CD4-positive, alpha-beta T cell treated with Interleukin-21 for 1 hour (primary cell): ENCODE results near the gene GPS1.

Experiments used
- DNase-seq: peaks from one replicate; pipeline ENCODE4 v3.0.0-alpha.2; 2020

Gene GPS1

DNA sequence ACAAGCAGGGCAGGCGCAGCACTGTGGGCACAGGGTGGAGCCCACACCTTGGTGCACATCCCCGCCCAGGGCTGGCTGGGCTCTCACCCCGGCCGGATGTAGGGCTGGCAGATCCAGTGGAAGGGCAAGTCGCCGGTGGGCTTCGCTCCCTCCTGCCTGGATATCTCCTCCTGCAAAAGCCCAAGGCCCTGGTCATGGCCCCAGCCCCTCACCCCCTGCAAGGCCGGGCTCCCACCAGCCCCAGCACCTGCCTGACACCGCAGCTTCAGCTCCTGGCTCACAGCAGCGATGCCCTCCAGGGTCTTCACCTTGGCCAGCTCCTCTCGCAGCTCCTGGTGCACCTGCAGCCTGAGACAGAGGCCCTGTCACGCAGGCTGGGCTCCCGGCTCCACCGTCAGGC, 8.9 kb downstream of the GPS1 start:
- no peak for DNase-seq

DNA sequence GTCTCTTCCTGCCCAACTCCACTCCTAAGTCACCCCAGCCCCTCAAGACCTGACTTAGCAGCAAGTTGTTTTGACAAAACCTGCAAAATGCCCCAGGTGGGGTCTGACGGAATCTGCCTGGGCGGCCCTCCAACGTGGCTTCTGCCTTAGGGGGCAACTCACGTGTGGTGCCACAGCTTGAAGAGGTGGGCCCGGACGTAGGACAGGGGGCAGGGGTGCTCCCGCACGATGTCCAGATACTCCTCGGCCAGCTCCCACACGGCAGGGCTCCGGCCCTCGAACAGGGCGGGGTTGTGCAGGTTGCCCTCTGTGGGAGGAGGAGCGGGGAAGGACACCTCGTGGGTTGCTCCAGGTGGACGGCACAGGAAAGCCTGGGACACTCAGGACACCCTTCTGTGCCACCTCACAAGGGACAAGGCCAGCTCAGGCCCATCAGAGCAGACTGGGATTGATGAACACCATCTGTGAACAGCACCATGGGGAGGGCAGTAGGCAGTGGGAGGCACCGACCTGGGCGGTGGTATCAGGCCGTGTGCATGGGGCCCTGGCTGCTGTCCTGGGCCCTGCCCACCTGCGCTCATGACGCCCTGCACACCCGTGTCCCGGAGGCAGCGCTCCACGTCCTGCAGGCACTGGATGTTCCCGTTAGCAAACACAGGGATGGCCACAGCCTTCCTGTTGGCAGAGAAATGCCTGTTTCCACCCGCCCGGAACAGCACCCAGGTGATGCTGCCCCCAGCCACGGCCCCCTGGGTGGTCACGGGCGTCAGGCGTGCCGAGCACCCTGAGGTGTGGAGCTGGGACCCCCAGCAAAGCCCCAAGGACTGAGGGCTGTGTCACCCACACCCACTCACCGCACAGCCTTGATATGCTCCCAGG, 9.6 kb downstream of the GPS1 start:
- no peak for DNase-seq

DNA sequence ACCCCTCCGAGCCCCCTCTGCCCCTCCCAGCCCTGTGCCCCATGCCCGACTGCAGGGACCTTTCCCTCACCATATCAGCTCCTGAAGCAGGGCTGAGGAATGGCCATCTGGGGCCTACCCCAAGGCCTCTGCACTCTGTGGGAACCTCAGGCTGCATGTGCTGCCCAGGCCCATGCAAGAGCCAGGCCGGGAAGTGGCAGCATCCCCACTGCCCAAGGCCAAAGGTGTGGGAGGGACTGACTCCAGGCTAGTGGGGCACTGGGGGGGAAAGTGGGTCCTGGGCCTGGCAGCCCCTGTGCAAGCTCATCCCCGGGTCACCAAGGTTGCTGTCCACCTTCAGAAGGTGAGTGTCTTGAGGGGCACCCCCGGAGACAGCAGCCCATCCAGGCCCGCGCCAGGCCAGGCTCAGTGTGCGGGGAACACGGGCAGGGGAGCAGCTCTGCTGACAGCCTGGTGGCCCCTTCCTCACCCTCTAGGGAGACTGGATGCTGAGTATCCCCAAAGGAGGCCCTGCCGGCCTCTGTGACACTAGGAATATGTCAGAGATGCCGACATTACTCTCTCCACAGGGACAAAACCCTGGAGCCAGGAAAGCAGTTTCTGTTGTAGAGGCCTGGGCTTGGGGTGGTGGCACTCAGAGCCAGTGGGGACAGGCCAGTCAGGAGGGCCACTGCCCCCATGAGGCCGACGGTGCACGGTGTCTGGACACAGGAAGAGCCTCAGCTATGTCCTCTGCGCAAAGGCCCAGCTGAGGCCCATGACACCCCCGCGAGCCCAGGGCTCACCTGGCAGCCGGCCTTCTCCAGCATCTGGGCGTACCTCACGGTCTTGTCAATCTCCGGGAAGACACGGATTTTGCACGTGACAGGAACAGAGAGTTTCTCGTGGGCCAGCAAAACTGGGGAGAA, 10.6 kb downstream of the GPS1 start:
- DNase-seq = no peak

DNA sequence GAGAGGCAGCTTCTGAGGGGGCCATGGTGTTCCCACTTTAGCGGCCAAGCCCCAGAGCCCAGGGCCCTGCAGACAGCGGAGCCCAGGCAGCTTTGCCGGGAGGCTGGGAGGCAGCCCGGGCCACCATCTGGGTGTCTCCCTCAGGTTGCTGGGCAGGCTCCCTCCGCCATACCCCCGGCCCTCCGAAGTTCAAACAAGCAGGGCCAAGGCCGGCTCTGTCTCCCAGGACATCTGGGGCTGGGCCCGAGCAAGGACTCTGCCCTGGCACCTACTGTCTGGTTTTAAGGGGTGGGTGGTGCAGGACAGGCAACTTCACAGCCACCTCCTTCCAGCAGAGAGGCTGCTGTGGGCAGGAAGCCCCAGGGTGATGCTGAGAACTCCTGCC, 11.3 kb downstream of the GPS1 start:
- no peak for DNase-seq

DNA sequence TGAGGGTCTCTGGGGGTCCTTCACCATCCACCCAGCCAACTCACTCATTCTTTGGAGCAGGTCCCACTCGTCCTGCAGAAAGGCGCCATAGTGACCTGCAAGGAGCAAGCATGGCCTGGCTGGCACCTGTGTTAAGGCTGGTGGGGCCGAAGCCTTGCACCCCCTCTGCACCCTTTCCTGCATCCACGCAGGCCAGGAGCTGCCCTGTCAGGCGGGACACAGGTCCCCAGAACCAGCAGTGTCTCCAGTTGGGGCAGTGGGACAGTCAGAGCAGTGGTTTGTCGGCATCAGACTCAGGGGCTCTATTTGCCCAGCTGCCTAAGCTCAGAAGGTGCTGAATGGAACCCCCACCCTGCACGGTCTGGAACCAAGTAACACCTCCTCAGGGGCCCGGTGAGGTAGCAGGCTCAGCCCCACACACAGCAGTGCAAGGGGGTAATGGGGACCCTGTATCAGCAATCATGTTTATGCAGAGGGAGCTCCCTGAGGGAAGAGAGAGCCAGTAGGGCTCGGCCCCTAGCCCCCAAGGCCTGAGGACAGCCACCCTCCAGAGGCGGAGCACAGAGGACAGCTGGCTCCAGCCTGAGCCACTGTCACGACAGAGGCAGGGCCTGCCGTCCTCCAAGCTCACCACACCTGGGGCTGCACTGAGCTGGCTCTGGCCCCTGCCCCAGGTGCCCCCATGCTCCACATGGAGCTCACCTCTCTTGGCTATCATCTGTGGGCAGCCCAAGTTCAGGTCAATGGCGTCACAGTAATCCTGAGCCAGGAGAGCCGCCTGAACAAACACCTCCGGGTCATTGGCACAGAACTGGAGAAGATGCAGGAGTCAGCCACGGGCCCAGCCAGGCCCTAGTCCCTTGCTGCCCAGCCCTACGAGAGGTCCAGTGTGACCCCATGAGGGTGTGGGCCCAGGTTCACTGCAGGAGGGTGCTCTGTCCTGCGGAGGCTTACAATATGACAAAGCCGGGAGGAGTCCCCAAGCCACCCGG, 12.0 kb downstream of the GPS1 start:
- DNase-seq = no peak

DNA sequence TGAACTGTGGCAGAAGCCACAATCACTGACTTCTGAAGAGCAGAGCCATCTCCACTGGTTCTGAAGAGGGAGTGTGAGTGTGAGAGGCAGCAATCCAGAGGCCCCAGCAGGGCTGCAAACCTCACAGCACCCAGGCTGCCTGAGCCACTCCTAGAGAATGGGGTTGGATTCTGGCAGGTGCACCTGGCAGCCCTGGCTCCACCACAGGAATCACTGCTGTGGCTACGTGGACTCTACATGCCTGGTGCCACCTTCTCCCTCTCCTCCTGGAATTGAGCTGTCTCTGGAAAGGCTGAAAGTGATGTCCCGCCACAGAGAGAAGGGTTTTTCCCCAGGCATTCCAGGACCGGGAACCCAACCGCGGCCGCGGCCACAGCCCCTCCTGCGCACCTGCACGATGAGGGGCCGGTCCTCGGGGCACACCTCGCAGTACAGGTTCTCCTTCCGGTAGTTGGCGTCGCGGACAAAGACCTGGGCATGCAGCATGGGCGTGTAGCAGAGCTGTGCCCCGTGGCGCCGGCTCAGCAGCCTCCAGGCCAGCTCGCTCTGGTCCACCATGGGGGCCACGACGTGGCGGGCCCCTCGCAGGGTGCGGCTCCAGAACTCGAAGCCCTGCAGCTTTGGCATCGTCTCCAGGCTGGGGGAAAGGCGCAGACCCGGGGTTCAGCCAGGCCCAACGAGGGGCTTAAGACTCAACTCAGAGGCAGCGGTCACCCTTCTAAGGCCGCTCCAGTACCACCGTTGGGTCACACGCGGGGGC, 12.9 kb downstream of the GPS1 start:
- no peak for DNase-seq

DNA sequence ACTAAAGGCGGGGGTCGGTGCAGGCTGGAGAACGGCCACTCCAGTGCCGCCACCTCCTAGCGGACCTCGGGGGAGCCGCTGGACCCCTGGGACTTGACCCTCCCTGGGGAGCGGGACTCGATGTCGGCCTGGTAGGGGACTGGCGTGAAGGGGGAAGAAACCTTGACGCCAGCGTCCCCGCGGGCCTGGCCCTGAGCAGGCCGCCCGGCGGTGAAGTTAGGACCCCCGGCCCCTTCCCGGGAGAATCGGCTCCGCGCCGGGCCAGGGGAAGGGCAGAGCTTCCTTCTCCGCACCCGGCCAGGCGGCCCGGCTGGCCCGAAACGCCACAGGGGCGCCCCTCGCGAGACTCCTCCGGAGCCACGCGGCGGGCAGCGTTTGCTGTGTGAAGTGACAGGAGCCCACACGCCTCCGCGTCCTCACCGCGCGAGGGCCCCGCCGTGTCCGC, 13.5 kb downstream of the GPS1 start:
- no peak for DNase-seq

DNA sequence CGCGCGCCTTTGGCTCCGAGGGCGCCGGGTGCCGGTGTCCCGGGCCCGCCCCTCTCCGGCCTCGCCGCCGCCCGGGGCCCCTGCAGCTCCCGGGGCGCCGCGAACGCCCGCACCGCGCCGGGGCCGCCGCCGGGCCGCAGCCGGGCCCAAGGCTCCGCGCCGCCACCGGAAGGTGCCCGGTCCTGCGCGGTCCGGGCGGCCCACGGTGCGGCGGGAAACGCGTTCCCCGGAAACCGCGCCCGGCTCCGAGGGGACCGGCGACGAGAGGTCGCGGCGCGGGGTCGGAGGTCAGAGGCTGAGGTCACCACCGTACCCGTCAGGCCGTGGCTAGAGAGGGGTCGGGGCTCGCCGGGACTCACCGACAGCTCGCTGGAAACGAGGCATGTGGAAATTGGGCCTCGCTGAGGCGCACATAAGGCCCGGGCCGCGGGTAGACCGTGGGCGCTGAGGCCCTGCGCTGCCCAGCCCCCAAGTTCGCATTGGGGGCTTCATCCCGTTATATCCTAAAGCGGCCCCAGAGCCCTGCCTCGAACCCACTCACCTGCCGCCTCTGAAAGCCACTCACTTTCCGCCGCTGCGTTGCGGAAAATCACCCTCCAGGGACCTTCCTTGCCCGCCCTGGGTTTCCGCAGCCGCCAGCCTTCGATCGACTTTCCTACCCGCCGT, 14.1 kb downstream of the GPS1 start, which contains the start of gene DUS1L:
Gene DUS1L, minus strand, starts transcription at position 167 of the 666 bp plus-strand sequence. CDS start 745 bp downstream, outside the sequence.
- peak; percentile 76 for DNase-seq

DNA sequence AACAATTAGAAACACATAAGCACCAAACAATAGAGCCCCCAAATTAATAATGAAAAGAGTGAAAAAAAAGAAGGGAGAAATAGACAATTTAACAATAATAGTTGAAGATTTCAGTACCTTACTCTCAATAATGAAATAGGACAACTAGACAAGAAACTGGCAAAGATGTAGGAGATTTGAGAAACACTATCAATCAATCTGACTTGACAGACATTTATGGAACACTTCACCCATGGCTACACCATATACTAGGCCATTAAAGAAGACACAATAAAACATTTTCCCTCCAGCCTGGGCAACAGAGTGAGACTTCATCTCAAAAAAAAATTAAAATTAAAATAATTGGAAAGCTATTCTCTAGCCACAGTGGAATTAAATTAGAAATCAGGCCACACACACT, 18.9 kb downstream of the GPS1 start:
- DNase-seq = no peak

DNA sequence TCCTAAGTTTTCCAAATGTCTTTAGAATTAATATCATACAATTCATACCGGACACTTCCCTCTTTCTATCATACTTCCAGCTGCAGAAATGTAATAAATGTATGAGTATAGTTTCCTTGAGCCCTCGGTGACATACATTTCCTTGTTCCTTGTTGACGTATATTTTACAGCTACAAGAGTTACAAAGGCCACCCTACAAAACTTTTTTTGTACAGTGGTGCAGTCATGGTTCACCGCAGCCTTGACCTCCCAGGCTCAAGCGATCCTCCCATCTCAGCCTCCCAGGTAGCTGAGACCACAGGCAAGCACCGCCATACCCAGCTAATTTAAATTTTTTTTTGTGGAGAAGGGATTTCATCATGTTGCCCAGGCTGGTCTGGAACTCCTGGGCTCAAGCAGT, 21.1 kb downstream of the GPS1 start:
- DNase-seq = no peak

DNA sequence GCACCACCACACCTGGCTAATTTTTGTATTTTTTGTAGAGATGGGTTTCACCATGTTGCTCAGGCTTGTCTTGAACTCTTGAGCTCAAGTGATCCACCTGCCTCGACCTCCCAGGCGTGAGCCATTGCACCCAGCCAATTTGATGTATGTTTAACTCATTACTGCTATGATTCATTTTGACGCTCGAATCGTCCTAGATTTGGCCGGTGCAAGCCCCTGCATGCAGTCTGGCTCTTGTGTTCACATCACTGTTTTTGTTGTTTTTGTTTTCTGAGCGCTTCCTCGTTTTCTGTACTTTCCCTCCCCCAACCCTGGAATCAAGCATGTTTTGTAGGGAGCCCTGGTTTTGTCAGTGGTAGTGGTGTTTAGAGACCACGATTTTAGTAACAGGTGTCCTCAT, 21.7 kb downstream of the GPS1 start:
- DNase-seq = no peak

DNA sequence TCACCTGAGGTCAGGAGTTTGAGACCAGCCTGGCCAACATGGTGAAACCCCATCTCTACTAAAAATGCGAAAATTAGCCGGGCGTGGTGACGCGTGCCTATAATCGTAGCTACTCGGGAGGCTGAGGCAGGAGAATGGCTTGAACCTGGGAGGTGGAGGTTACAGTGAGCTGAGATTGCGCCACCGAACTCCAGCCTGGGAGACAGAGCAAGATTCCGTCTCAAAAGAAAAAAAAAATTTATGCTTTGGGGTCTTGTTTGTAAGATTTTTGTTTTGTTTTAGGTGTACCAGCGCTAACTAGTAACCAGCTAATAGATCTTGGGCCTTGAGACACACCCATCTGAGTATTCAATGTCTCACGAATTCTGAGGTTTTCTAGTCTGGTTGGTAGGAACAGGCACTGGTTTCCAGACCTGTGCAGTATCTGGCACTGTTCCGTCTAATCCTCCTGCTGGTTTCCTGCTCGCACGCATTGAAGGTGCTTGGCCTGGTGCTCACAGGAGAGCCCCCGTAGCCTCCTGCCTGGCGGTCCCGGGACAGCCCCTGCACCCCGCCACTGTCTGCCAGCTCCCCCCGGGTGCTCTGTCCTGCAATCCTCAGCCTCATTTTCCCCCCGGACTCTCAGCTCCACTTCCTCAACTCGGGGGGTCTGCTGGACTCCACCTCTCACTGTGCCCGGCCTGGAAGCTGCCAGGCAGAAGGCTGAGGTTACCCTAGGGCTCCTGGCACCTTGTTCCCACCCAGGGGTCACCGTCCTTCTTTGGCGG, 24.5 kb downstream of the GPS1 start:
- DNase-seq = no peak

DNA sequence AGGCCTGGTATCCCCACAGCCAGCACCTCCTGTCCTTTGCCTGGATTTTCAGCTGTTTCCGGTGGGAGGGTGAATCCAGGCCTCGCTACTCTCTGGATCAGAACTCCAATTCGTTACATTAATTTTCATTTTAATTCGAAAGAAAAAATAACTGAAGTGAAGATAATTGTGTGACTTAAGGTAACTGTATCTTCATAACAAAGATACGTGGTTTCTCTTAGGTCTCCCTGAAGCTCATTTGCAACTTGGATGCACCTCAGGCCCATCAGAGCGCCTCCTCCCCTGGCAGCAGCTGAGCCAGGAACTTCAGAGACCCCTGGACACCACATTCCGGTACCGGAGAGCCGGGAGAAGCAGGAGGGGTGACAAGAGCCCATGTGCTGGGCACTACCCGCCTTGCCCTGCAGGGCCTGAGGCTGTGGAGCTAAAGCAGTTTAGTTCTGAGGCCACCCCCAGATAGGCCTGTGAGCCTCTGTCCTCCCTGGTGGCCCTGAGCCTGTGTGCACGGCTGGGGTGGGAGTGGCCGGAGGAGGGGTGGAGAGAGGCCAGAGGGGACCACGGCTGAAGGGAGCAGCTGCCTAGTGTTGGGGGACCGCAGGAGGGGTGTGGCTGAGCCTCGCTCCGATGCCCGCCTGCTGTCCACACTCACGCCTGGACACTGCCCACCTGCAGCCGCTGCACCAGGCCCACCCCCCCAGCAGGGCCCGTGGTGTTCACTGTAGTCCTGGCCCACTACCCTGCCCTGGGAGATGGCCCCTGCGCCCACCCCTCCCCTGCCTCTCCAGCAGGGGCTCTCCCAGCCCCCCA, 25.3 kb downstream of the GPS1 start:
- no peak for DNase-seq

DNA sequence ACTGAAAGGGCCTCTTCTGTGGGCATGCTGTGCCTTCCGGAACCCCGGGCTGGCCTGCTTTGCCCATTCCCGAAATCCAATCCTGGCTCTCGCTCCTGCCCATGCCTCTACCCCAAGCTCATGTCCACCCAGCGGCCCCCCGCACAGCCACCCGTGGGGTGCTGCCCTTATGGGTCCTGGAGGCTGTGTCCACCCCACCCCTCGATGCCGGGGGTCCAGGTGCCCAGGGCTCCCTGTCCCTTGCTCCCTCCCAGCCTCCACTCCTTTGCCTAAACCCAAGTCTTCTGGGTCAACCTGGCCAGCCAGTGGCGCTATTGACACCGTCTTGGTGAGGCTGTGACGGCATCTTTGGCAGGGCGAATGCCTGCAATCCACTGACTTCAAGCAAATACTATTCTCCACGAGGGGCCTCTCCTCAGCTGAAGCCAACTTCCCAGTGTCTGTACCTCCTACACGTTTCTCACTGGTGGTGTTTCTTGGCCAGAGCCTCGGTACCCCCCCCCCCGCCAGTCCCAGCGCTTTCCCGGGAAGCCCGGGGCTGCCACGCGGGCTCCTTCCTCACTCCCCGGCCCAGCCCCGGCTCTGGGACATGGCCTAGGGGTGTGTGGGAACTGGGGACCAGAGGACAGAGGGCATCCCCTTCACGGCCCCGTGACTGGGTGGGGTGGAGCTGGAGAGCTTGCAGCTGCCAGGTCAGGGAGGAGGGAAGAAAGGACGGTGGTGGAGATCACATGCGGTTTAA, 26.1 kb downstream of the GPS1 start:
- no peak for DNase-seq

DNA sequence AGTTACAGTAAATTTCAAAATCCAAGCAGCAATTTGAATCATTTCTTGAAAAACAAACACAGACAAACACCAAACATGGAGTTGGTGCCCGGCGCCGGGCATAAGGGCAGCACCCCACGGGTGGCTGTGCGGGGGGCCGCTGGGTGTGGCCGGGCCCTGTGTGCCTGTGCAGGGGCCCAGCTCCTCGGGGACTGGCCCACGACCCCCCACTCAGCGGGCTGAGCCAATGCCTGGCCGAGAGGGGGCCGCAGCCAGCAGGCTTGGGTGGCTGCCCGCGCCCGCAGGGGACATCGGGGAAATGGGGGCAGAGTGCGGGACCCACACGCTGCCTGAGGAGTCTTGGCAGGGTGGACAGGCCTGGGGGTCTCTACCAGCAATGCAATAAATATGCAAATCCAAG, 26.7 kb downstream of the GPS1 start:
- no peak for DNase-seq

DNA sequence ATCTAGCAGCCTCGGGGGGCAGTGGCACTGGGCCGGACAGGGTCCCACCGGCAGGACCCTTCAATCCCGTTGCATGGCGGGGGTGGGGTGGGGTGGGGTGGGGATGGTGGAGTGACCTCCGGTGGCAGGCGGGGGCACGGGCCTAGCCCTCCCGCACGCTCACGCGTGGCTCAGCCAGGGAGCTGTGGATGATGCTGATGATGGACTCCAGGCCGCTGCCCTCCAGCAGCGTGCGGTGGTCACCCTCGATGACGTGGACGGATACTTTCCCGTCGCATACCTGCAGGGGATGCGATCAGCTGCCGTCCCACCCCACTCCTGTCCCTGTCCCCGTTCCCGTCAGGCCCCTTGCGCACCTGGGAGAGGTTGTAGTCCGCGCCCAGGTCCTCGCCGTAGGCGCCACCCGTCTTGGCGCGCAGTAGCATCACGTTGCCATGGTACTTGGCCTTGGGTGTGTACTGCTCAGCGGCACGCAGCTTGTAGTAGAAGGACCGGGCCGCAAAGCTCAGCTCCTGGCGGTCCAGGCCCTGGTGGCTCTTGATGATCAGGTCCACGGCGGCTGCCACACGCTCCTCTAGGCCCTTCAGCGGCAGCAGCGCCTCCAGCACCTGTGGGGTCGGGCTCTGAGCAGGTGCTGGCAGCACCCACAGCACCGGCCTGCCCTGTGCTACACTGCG, 27.4 kb downstream of the GPS1 start:
- no peak for DNase-seq

DNA sequence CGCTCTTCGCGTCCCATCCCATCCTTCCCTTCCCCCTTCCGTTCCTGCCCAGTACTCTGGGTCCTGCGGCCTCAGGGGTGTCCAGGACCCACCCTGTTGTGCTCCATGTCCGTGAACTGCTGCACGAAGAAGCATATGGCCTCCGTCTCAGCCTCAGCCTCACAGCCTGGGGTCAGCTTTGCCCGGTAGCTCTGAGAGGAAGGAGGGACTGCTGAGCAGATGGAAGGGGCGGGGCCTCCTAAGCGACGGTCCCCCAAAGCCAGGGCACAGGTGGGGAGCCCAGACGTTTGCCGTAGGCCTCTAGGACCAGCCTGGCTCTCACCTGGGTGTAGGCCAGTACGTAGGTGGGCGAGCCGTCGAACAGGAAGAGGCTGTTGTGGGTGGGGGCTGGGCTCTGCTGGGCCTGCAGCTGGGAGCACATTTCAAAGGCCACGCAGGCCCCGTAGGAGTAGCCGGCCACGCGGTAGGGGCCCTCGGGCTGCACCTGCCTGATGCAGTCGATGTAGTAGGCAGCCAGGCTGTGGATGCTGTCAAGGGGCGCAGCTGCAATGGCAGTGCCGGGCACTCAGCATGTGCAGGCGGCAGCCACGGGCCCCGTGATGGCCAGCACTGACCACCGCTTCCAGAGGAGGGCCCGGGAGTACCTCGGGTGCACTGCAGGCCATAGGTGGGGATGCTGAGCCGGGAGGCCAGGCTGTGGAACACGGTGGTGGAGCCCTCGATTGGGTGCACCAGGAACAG, 28.5 kb downstream of the GPS1 start:
- DNase-seq = no peak
